ENCODE results near the gene ABHD11. TPM values are rescaled to one million over a fixed set of nuclear protein-coding genes. Genes with fewer than 3 reads are reported as not detected.
"Not testable (repeated sequence)": the region's sequence is repeated elsewhere in the genome, so short reads cannot be mapped to it uniquely, and the experiment has no call there.

ABHD11 gene
- polyA plus RNA-seq, 1 donor from 2014 or later: 13.6 TPM

GRCh38 chr7:73736885-73737284, 1.7 kb downstream of the ABHD11 start:
- Mint-ChIP-seq H3K27ac (no peak overlapping the region), H3K4me3 (peak overlapping the region; percentile 21 to 90 (median 73)), H3K36me3 (no peaks in the 10 kb centered on the region), H3K9me3 (no peaks in the 10 kb centered on the region), H3K27me3 (no peaks in the 10 kb centered on the region), H3K4me1 (peaks cover 4 to 11% (median 8%) of the 10 kb centered on the region in 3 donors)

- Mint-ChIP-seq H3K27me3 (no peaks in the 10 kb centered on the region), H3K9me3 (no peaks in the 10 kb centered on the region), H3K27ac (no peak overlapping the region), H3K36me3 (no peaks in the 10 kb centered on the region), H3K4me1 (peaks cover 4 to 11% (median 7%) of the 10 kb centered on the region in 3 donors), H3K4me3 (no peak overlapping the region)
Observed at GRCh38 chr7:73735528-73735905, 3.1 kb downstream of the ABHD11 start.

GRCh38 chr7:73734619-73735527, 3.7 kb downstream of the ABHD11 start:
- peak overlapping the region; percentile 41 to 92 (median 57) for H3K27ac Mint-ChIP-seq

GRCh38 chr7:73732397-73732796, 6.2 kb downstream of the ABHD11 start:
- H3K27me3 Mint-ChIP-seq: peaks cover 9% of the 10 kb centered on the region
- H3K9me3 Mint-ChIP-seq: no peaks in the 10 kb centered on the region
- H3K36me3 Mint-ChIP-seq: no peaks in the 10 kb centered on the region
- no peak overlapping the region for H3K27ac Mint-ChIP-seq
- peak overlapping the region in 1 of 4 donors; percentile 39 for H3K4me3 Mint-ChIP-seq
- H3K4me1 Mint-ChIP-seq: peaks cover 3 to 6% (median 4%) of the 10 kb centered on the region in 3 donors

More at GRCh38 chr7:73734619-73735527, 3.7 kb downstream of the ABHD11 start:
- H3K4me3 Mint-ChIP-seq: peak overlapping the region in 1 of 4 donors; percentile 33
- H3K4me1 Mint-ChIP-seq: peaks cover 4 to 11% (median 7%) of the 10 kb centered on the region in 3 donors
- H3K9me3 Mint-ChIP-seq: no peaks in the 10 kb centered on the region
- H3K27me3 Mint-ChIP-seq: no peaks in the 10 kb centered on the region
- no peaks in the 10 kb centered on the region for H3K36me3 Mint-ChIP-seq

DNA sequence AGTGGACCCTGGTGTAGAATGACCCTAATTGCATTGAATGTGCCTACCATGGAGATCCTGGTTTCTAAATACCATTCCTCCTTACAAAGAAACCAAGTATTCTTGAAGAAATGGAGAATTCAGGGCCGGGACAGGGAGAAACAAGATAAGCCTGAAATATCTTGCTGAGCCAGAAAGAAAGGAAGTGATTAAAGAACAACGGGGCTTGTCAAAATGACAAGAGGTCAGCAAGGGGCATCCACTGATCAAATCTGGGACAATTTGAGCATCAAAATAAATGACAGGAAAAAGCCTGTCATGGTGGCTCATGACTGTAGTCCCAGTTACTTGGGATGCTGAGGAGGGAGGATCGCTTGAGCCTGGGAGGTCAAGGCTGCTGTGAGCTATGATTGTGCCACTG, 8.1 kb downstream of the ABHD11 start:
- peaks cover 3 to 6% (median 4%) of the 10 kb centered on the region in 3 donors for H3K4me1 Mint-ChIP-seq
- H3K9me3 Mint-ChIP-seq: no peaks in the 10 kb centered on the region
- peak overlapping the region in 1 of 4 donors; percentile 7 for H3K4me3 Mint-ChIP-seq
- no peaks in the 10 kb centered on the region for H3K36me3 Mint-ChIP-seq
- H3K27me3 Mint-ChIP-seq: peaks cover 9% of the 10 kb centered on the region
- H3K27ac Mint-ChIP-seq: no peak overlapping the region

GRCh38 chr7:73728551-73728950, 10.1 kb downstream of the ABHD11 start:
- no peak overlapping the region for H3K4me3 Mint-ChIP-seq
- H3K27me3 Mint-ChIP-seq: peaks cover 9% of the 10 kb centered on the region
- no peaks in the 10 kb centered on the region for H3K9me3 Mint-ChIP-seq
- no peaks in the 10 kb centered on the region for H3K4me1 Mint-ChIP-seq
- H3K27ac Mint-ChIP-seq: no peak overlapping the region
- no peaks in the 10 kb centered on the region for H3K36me3 Mint-ChIP-seq

DNA sequence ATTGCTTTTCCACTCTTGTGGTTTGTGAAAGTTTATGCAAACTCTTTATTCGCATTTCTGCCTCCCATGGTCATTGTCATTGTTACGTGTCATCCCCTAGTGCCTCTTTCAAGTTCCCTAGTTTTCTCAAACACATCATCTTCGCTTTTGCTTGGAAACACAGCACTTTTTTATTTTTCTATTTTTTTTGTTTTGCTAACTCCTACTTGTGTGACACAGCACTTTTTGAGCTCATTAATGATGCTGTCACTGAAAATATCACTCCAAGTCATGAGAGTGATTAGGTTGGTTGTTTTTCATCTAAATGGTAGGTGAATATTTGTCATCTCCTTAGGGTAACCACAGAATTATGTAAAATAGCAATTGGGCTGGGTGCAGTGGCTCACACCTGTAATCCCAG, 10.7 kb downstream of the ABHD11 start:
- Mint-ChIP-seq H3K9me3 (no peaks in the 10 kb centered on the region), H3K27me3 (peaks cover 9% of the 10 kb centered on the region), H3K27ac (no peak overlapping the region), H3K36me3 (no peaks in the 10 kb centered on the region), H3K4me3 (no peak overlapping the region), H3K4me1 (no peaks in the 10 kb centered on the region)

- peaks cover 14% of the 10 kb centered on the region for H3K27me3 Mint-ChIP-seq
- H3K27ac Mint-ChIP-seq: no peak overlapping the region
- H3K4me3 Mint-ChIP-seq: no peak overlapping the region
- no peaks in the 10 kb centered on the region for H3K4me1 Mint-ChIP-seq
- no peaks in the 10 kb centered on the region for H3K36me3 Mint-ChIP-seq
- H3K9me3 Mint-ChIP-seq: no peaks in the 10 kb centered on the region
Observed at GRCh38 chr7:73726083-73726466, 12.5 kb downstream of the ABHD11 start.

DNA sequence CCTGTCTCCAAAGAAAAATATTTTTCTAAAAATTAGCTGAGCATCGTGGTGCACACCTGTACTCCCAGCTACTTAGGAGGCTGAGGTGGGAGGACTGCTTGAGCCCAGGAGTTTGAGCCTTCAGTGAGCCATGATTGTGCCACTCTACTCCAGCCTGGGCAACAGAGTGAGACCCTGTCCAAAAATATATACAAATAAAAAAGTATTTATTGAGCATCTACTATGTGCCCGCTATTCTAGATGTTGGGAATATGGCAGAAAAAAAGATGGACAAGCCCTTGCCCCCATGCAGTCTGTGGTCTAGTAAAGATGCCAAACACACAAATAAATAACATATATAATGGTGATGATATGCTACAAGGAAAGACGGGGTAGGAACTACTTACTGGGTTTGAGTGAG, 14.8 kb downstream of the ABHD11 start:
- Mint-ChIP-seq H3K9me3 (no peaks in the 10 kb centered on the region), H3K36me3 (no peaks in the 10 kb centered on the region), H3K4me3 (no peak overlapping the region), H3K4me1 (peaks cover 0 to 5% (median 1%) of the 10 kb centered on the region in 3 donors), H3K27me3 (peaks cover 17% of the 10 kb centered on the region), H3K27ac (no peak overlapping the region)

DNA sequence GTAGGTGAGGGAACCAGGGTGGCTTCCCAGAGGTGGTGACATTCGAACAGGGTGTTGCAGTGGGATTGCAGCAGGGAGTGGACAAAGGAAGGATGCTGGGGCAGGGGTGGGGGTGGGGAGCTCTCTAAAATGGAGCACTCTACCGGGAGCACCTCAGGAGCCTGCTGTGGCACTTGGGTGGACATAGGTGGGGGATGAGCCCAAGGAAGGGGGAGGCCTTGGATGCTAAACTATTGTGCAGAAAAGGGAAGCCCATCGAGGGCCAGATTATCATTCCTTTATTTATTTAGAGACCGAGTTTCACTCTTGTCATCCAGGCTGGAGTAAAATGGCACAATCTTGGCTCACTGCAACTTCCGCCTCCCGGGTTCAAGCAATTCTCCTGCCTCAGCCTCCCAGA, 15.8 kb downstream of the ABHD11 start:
- Mint-ChIP-seq H3K4me3 (no peak overlapping the region), H3K27ac (no peak overlapping the region), H3K9me3 (no peaks in the 10 kb centered on the region), H3K36me3 (no peaks in the 10 kb centered on the region), H3K4me1 (peaks cover 5 to 10% (median 6%) of the 10 kb centered on the region in 3 donors), H3K27me3 (peaks cover 15% of the 10 kb centered on the region)

DNA sequence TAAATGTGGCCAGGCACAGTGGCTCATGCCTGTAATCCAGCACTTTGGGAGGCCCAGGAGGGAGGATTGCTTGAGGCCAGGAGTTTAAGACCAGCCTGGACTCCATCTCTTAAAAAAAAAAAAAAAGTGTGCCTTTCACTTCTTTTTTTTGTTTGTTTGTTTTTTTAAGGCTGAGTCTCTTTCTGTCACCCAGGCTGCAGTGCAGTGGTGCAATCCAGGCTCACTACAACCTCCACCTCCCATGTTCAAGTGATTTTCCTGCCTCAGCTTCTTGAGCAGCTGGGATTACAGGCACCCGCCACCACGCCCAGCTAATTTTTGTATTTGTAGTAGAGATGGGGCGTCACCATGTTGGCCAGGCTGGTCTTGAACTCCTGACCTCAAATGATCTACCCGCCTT, 16.4 kb downstream of the ABHD11 start:
- H3K27ac Mint-ChIP-seq: peak overlapping the region in 1 of 3 donors; percentile 79
- peaks cover 18% of the 10 kb centered on the region for H3K27me3 Mint-ChIP-seq
- H3K9me3 Mint-ChIP-seq, H3K36me3 Mint-ChIP-seq, H3K4me1 Mint-ChIP-seq: not testable (repeated sequence)
- H3K4me3 Mint-ChIP-seq: peak overlapping the region in 1 of 4 donors; percentile 17

DNA sequence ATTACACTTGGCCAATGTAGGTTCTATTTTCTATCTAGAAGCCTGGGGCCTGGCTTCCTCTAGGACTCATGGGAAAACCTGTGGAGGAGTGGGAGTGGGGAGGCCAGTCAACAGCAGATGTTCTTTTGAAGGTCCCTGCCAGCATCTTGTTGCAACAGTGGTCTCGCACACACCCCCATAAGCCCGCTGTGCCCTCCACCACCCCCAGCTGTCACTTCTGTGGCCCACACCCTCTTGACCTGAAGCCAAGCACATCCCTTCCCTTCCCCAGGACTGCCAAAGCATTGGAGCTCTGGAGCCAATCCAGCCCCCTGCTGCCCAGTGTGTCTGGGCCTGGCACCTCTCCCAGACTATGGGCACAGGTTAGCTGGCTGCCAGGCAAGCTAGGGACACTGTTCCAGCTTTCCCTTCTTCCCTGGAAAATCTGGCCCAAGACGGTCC, 17.2 kb downstream of the ABHD11 start:
- H3K27me3 Mint-ChIP-seq: peaks cover 23% of the 10 kb centered on the region
- no peaks in the 10 kb centered on the region for H3K9me3 Mint-ChIP-seq
- H3K4me1 Mint-ChIP-seq: peaks cover 8 to 12% (median 8%) of the 10 kb centered on the region in 3 donors
- H3K4me3 Mint-ChIP-seq: peak overlapping the region; percentile 28 to 92 (median 62)
- no peaks in the 10 kb centered on the region for H3K36me3 Mint-ChIP-seq
- peak overlapping the region in 1 of 3 donors; percentile 79 for H3K27ac Mint-ChIP-seq

DNA sequence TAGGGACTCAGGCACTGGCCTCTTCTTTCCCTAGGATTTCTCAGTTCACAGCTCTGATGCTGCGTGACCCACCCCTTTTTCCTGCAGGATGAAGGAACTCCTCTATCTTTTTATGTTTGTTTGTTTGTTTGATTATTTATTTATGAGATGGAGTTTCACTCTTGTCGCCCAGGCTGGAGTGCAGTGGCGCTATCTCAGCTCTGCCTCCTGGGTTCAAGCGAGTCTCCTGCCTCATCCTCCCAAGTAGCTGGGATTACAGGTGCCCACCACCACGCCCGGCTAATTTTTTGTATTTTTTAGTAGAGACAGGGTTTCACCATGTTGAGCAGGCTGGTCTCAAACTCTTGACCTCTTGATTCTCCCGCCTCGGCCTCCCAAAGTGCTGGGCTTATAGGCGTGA, 18.2 kb downstream of the ABHD11 start:
- peaks cover 8 to 12% (median 8%) of the 10 kb centered on the region in 3 donors for H3K4me1 Mint-ChIP-seq
- H3K36me3 Mint-ChIP-seq, H3K9me3 Mint-ChIP-seq: not testable (repeated sequence)
- peaks cover 26% of the 10 kb centered on the region for H3K27me3 Mint-ChIP-seq
- H3K4me3 Mint-ChIP-seq: peak overlapping the region; percentile 65 to 92 (median 85)
- H3K27ac Mint-ChIP-seq: peak overlapping the region in 2 of 3 donors; percentile 27 to 81

DNA sequence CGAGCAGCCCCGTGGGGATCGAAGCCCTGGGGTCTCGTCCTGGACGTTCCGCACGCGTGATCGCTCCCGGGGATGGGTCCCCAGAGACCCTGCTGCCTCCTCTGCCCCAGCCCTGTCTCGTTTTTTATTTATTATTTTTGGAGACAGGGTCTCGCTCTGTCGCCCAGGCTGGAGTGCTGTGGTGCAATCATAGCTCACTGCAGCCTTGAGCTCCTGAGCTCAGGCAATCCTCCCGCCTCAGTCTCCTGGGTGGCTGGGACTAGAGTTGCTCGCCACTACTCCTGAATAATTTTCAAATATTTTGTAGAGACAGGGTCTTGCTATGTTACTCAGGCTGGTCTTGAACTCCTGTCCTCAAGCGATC, 18.8 kb downstream of the ABHD11 start:
- H3K4me1 Mint-ChIP-seq: peaks cover 8 to 12% (median 8%) of the 10 kb centered on the region in 3 donors
- H3K9me3 Mint-ChIP-seq: peaks cover 0 to 2% (median 0%) of the 10 kb centered on the region in 3 donors
- H3K4me3 Mint-ChIP-seq: peak overlapping the region; percentile 65 to 92 (median 85)
- no peaks in the 10 kb centered on the region for H3K36me3 Mint-ChIP-seq
- peaks cover 26% of the 10 kb centered on the region for H3K27me3 Mint-ChIP-seq
- H3K27ac Mint-ChIP-seq: peak overlapping the region in 2 of 3 donors; percentile 27 to 81

DNA sequence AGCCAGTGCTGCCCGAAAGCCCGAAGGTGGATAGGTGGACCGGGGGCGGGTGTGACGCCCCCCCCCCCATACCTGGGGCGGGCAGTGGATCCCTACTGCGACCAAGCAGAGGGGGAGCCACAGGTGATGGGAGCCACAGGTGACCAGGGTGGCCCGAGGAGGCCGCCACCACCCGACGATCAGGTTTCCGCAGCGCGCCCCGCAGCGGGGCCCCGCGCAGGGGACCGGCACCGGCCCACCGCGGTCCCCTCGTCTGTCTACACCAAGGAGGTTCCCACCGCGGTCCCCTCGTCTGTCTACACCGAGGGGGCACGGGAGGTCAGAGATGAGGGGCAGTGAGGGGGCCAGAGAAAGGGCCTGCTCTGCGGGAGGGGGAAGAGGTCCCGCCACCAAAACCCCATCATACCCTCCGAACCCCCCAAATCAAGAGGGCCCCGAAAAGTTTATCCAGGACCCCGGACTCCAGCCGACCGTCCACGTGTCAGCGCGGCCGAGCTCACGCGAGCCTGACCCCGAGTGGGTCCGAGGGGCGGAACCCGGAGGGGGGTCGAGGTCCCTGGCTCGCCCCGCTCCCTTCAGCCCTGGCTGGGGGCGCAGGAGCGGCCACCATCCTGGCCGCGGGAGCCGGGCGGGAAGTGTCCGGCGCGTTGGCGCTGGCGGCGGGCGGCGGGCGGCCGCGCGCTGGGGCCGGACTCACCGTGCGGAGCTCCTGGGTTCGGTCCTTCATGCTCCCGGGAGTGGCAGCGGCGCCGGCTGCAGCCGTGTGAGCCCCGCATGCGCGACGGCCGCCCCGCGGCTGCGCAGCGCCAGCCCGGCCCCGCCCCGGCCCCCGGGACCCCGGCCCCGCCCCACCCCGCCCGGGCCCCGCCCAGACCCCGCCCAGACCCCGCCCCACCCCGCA, 19.4 kb downstream of the ABHD11 start, which contains the start of gene STX1A:
Gene STX1A (minus strand): TSS at position 765 of the 901 bp plus-strand sequence. CDS start 38 bp downstream, at position 727.
- Mint-ChIP-seq H3K9me3 (peaks cover 0 to 2% (median 0%) of the 10 kb centered on the region in 3 donors), H3K27ac (peak within 1 kb of the TSS in 2 of 3 donors; percentile 63 to 81), H3K36me3 (no peaks in the 10 kb centered on the region), H3K4me3 (peak within 1 kb of the TSS; percentile 78 to 92 (median 85)), H3K4me1 (peaks cover 8 to 12% (median 8%) of the 10 kb centered on the region in 3 donors), H3K27me3 (peaks cover 26% of the 10 kb centered on the region)

Measured in IgD-negative memory B cell (primary cell).